HEK293T (cell line): ENCODE results near the gene SH3PXD2B.

Experiments used
- CTBP1 ChIP-seq: fragments of 450-650 bp; IDR thresholded peaks from 2 replicates; pipeline ENCODE4 v1.6.1; 2016; ENCODE audit warnings: borderline replicate concordance
- ELF4 ChIP-seq: fragments of 450-650 bp; IDR thresholded peaks from 2 replicates; pipeline ENCODE4 v1.6.1; 2017; ENCODE audit warnings: antibody characterized with exemption
- FOXK2 ChIP-seq: fragments of 450-650 bp; IDR thresholded peaks from 2 replicates; pipeline ENCODE4 v1.6.1; 2016; ENCODE audit warnings: mild to moderate bottlenecking
- L3MBTL2 ChIP-seq: fragments of 450-650 bp; conservative IDR thresholded peaks from 2 replicates; pipeline ENCODE4 v1.6.1; 2016; ENCODE audit warnings: mild to moderate bottlenecking
- SP1 ChIP-seq: fragments of 450-650 bp; IDR thresholded peaks from 2 replicates; pipeline ENCODE4 v1.6.1; 2017

- TF ChIP-seq ELF4: no peak
- TF ChIP-seq SP1: no peak
- TF ChIP-seq L3MBTL2: no peak
- no peak for TF ChIP-seq FOXK2
- TF ChIP-seq CTBP1: no peak
Observed at GRCh38 chr5:172285226-172286143, 168.8 kb downstream of the SH3PXD2B start.
